ENCODE results near the gene SH3D21. TPM values are rescaled to one million over a fixed set of nuclear protein-coding genes. Genes with fewer than 3 reads are reported as not detected.

SH3D21 gene
- total RNA-seq, 2 experiments from 2014 or later = 2.3 to 2.7 TPM

DNA sequence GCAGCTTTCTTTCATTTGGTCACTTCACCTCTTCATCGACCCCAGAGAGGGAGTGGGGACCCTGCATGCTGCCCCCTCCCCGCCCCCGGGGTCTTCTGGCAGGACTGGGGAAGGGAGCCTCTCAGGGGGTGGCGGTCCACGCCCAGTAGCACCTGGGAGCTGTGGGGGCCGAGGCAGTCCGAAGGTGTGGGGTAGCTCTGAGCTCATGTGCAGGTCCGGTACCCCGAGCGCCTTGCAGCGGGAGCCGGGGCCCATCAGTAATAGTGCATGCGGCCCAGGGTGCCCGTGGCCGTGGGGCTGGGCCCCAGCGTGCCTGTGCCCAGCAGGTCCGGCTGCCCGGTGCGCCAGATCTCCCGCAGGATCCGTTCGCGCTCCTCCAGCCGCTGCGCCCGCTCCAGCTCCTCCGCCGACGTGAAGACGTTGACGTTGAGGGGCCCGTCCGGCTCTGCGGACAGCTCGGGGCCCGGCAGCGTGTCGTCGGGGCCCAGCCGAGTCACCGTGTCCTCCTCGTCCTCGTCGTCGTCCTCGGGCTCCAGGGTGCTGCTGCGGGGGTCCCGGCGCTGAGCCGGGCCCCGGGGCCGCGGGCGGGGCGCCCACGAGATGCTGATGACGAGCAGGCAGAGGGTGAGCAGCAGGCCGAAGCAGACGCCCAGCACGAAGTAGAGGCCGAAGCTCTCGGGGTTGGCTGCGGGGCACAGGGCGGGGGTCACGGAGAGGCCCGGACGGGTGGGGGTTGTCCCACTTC is 16.0 kb downstream of the SH3D21 start:
- CTCF ChIA-PET = interaction anchor here (0.7 to 1.2 kb wide), 2 partner anchors 22 to 206 kb away, joined by 3 to 5 read pairs; no protein-coding TSS in a partner anchor
- Mint-ChIP-seq H3K36me3 (ENCODE audit: low read depth) (no peaks in the 10 kb centered on the region), H3K27me3 (ENCODE audit: low read depth) (peaks cover 5% of the 10 kb centered on the region), H3K27ac (no peak overlapping the region), H3K4me3 (peak overlapping the region; percentile 53), H3K4me1 (ENCODE audit: low read depth) (peaks cover 16% of the 10 kb centered on the region), H3K9me3 (no peaks in the 10 kb centered on the region)
- intact Hi-C loops (cut with micrococcal nuclease) = loop anchor here (2.0 kb wide), 1 partner anchor 15 kb away; the partner anchor contains the start of gene SH3D21
- no peak for DNase-seq

DNA sequence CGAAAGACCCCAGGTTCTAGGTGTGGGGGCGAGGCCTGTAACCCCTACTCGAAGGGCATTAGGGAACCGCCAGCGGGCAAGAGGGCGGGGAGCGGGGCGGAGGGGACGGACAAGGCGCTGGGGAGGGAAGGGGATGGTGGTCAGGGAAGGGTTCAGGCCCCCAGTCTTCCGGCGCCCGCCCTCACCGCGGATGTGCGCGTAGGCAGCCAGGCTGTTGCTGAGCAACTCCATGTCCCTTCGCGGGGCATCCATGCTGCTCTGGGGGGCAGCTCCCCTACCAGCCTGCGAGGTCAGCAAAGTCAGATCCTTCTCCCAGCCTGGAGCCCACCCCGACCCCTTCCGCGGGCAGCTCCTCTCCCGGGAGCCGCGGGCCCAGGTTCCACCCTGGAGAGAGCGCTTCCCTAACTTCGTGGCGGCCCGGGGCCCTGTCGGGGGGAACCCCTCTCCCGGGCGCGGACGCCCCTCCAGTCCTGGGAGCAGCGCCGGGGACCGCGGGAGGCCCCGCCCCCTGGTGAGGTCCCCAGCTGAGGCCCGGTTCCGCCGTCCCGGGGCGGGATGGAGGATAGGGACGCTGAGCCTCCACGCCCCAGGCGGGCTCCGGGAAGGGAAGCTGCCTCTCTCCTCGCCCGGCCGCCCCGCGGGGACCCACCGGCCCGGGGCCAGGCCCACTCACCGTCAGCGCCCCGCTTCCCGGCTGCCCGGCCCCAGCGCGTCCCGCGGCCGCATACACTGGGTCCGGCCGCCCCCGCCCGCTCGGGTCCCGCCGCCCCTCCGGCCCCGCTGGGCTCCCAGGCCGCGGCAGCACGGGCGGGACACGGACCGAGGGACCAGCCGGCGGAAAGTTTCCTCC is 16.8 kb downstream of the SH3D21 start:
- Mint-ChIP-seq H3K36me3 (ENCODE audit: low read depth) (no peaks in the 10 kb centered on the region), H3K27ac (no peak overlapping the region), H3K9me3 (no peaks in the 10 kb centered on the region), H3K4me3 (peak overlapping the region; percentile 53), H3K27me3 (ENCODE audit: low read depth) (peaks cover 5% of the 10 kb centered on the region), H3K4me1 (ENCODE audit: low read depth) (peaks cover 16% of the 10 kb centered on the region)
- peak; percentile 46 for DNase-seq
- intact Hi-C loops (cut with micrococcal nuclease) = loop anchor here (1.0 to 2.0 kb wide), 2 partner anchors 16 to 46 kb away; partner anchors contain the start of gene SH3D21
- CTCF ChIA-PET = interaction anchor here (1.2 kb wide), 2 partner anchors 23 to 44 kb away, joined by 4 to 5 read pairs; no protein-coding TSS in a partner anchor

DNA sequence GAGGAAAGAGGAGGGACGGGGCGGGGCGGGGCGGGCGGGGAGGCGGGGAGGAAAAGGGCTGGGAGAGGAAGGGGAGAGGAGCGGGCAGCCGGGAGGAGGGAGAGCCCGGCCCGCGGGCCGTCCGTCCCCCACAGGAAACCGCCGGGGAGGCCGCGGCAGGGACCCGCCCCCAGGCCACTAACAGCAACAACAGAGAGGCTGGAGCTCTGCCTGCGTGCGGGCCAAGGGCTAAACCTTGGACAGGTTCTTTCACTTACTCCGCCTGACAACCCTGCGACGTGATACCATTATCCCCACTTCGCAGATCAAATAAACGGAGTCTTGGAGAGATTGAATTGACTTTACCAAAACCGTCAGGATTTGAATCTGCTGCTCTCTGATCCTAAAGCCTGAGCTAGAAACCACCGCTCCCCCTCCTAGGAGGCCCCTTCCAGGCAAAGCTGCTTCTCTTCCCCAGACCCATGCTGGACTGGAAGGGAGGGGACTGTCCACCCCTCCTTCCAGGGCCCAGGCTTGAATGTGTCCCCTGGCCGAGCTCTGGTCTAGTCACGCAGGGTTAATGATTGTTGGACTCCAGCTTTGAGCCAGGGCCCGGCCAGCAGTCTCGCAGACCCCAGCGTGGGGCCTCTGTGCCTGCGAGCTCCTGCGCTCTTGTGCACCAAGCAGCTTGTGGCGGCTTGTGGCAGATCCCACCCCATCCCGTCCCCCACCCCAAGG is 17.6 kb downstream of the SH3D21 start, which contains the start of gene EVA1B:
TSS of gene EVA1B (minus strand) at position 10 of the 717 bp plus-strand sequence. CDS start 608 bp downstream, outside the sequence.
- H3K4me1 Mint-ChIP-seq (ENCODE audit: low read depth) = peaks cover 16% of the 10 kb centered on the region
- no peaks in the 10 kb centered on the region for H3K36me3 Mint-ChIP-seq (ENCODE audit: low read depth)
- CTCF ChIA-PET = interaction anchor here (0.6 to 1.2 kb wide), 3 partner anchors 17 to 100 kb away, joined by 3 to 4 read pairs (median 3); no protein-coding TSS in a partner anchor
- H3K9me3 Mint-ChIP-seq = no peaks in the 10 kb centered on the region
- DNase-seq = peak; percentile 63
- peak within 1 kb of the TSS; percentile 68 for H3K4me3 Mint-ChIP-seq
- no peak within 1 kb of the TSS for H3K27ac Mint-ChIP-seq
- H3K27me3 Mint-ChIP-seq (ENCODE audit: low read depth) = peaks cover 5% of the 10 kb centered on the region
- intact Hi-C loops (cut with micrococcal nuclease) = loop anchor here (1.0 to 2.0 kb wide), 2 partner anchors 17 to 46 kb away; partner anchors contain the start of gene SH3D21

- peak overlapping the region; percentile 68 for H3K4me3 Mint-ChIP-seq
- DNase-seq = no peak
- no peaks in the 10 kb centered on the region for H3K9me3 Mint-ChIP-seq
- no peaks in the 10 kb centered on the region for H3K36me3 Mint-ChIP-seq (ENCODE audit: low read depth)
- peaks cover 5% of the 10 kb centered on the region for H3K27me3 Mint-ChIP-seq (ENCODE audit: low read depth)
- CTCF ChIA-PET = interaction anchor here (0.6 to 1.2 kb wide), 3 partner anchors 17 to 99 kb away, joined by 3 to 4 read pairs (median 3); no protein-coding TSS in a partner anchor
- H3K27ac Mint-ChIP-seq = no peak overlapping the region
- intact Hi-C loops (cut with micrococcal nuclease) = no loop called here
- H3K4me1 Mint-ChIP-seq (ENCODE audit: low read depth) = peaks cover 16% of the 10 kb centered on the region
These were observed 18.2 kb downstream of the SH3D21 start for GRCh38 chr1:36324353-36324703.

DNA sequence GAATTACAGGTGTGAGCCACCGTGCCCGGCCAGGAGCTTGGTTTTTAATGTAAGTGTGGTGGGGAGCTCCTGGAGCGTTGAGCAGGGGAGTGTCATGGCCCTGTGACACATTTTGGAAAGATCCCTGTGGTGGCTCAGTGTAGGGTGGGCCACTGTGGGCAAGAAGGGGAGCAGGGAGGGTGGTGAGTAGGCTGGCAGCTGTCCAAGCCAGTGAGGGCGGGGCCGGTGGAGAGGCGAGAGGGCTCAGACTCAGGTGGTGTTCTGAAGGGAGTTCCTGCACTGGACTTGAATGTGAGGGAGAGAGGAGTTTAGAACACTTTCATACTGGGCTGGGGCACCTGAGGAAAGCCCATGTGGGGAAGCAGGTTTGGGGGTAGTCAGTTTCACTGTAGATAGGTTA is 20.3 kb downstream of the SH3D21 start:
- Mint-ChIP-seq H3K4me1 (ENCODE audit: low read depth) (peaks cover 12% of the 10 kb centered on the region), H3K4me3 (no peak overlapping the region), H3K27me3 (ENCODE audit: low read depth) (peaks cover 5% of the 10 kb centered on the region), H3K36me3 (ENCODE audit: low read depth) (no peaks in the 10 kb centered on the region), H3K27ac (no peak overlapping the region), H3K9me3 (no peaks in the 10 kb centered on the region)
- CTCF ChIA-PET = interaction anchor here (0.9 kb wide), 1 partner anchor 16 kb away, joined by 3 read pairs; no protein-coding TSS in a partner anchor
- intact Hi-C loops (cut with micrococcal nuclease) = no loop called here
- no peak for DNase-seq

DNA sequence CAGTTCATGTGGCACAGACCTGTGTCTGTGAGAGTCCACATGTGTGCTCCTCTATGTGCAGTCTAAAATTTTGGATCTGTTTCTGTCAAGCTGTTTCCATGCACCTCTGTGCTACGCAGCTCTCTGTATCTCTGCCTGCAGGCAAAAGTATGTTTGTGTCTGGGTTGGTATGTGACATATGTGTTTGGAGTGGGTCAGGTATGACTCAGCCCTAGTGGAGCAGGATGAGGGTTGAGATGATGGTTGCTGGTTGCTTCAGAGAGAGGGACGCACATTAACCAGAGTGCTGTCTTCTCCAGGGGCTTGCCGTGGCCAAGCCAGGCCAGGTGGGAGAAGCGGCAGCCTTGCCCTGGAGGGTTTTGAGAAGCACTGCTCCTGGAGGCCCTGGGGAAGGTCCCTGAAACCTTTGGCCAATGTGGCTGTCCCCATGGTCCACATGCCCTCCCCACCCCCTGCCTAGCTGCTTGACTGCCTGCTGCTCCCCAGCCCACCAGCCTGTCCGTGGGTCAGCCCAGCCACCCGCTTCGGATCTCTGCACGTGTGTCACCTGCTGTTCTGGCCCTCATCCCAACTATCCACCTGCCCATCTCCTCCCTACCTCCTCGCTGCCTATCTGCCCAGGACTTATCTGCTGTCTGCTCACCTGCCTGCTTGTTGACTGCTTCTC is 21.4 kb downstream of the SH3D21 start:
- Mint-ChIP-seq H3K4me1 (ENCODE audit: low read depth) (peaks cover 9% of the 10 kb centered on the region), H3K36me3 (ENCODE audit: low read depth) (no peaks in the 10 kb centered on the region), H3K4me3 (no peak overlapping the region), H3K27ac (no peak overlapping the region), H3K27me3 (ENCODE audit: low read depth) (peaks cover 5% of the 10 kb centered on the region), H3K9me3 (no peaks in the 10 kb centered on the region)
- DNase-seq = no peak
- intact Hi-C loops (cut with micrococcal nuclease) = no loop called here
- CTCF ChIA-PET = no interaction called here

- intact Hi-C loops (cut with micrococcal nuclease) = no loop called here
- H3K36me3 Mint-ChIP-seq (ENCODE audit: low read depth) = no peaks in the 10 kb centered on the region
- H3K4me1 Mint-ChIP-seq (ENCODE audit: low read depth) = peaks cover 9% of the 10 kb centered on the region
- peaks cover 5% of the 10 kb centered on the region for H3K27me3 Mint-ChIP-seq (ENCODE audit: low read depth)
- no peak overlapping the region for H3K27ac Mint-ChIP-seq
- CTCF ChIA-PET = no interaction called here
- H3K4me3 Mint-ChIP-seq = no peak overlapping the region
- H3K9me3 Mint-ChIP-seq = no peaks in the 10 kb centered on the region
- DNase-seq = no peak
These were observed 21.9 kb downstream of the SH3D21 start for GRCh38 chr1:36328088-36328480.

- H3K27ac Mint-ChIP-seq = no peak overlapping the region
- no peaks in the 10 kb centered on the region for H3K36me3 Mint-ChIP-seq (ENCODE audit: low read depth)
- CTCF ChIA-PET = no interaction called here
- no peaks in the 10 kb centered on the region for H3K9me3 Mint-ChIP-seq
- no peak for DNase-seq
- H3K4me3 Mint-ChIP-seq = no peak overlapping the region
- peaks cover 9% of the 10 kb centered on the region for H3K4me1 Mint-ChIP-seq (ENCODE audit: low read depth)
- intact Hi-C loops (cut with micrococcal nuclease) = no loop called here
- H3K27me3 Mint-ChIP-seq (ENCODE audit: low read depth) = peaks cover 5% of the 10 kb centered on the region
These were observed 22.5 kb downstream of the SH3D21 start for GRCh38 chr1:36328713-36329112.

GRCh38 chr1:36329817-36330216 is 23.6 kb downstream of the SH3D21 start:
- intact Hi-C loops (cut with micrococcal nuclease) = no loop called here
- Mint-ChIP-seq H3K27ac (no peak overlapping the region), H3K27me3 (ENCODE audit: low read depth) (peaks cover 2% of the 10 kb centered on the region), H3K36me3 (ENCODE audit: low read depth) (no peaks in the 10 kb centered on the region), H3K4me1 (ENCODE audit: low read depth) (no peaks in the 10 kb centered on the region), H3K4me3 (no peak overlapping the region), H3K9me3 (no peaks in the 10 kb centered on the region)
- DNase-seq = no peak
- CTCF ChIA-PET = interaction anchor here (1.0 kb wide), 1 partner anchor 13 kb away, joined by 3 read pairs; no protein-coding TSS in a partner anchor

DNA sequence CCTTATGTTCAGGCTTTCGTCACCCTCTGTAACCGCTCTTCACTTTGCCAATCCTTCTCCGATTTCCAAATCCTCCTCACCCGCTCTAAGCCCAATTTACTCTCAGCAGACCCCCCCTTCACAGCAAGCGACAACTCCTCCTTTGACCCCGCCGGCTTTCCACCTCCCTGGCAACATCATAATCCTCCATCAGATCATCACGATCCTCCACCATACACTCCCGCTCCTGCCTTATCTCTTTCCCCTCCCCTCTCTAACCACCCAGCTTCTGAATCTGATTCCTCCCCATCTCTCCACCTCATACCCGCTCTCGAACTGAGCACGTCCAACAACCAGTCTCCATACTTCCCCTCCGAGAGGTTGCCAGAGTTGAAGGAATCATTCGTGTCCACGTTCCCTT is 24.8 kb downstream of the SH3D21 start:
- Mint-ChIP-seq H3K36me3 (ENCODE audit: low read depth) (no peaks in the 10 kb centered on the region), H3K4me1 (ENCODE audit: low read depth) (no peaks in the 10 kb centered on the region), H3K4me3 (no peak overlapping the region), H3K27me3 (ENCODE audit: low read depth) (peaks cover under 1% of the 10 kb centered on the region), H3K27ac (no peak overlapping the region), H3K9me3 (no peaks in the 10 kb centered on the region)
- DNase-seq = no peak
- intact Hi-C loops (cut with micrococcal nuclease) = no loop called here
- CTCF ChIA-PET = interaction anchor here (1.3 kb wide), 1 partner anchor 196 kb away, joined by 3 read pairs; no protein-coding TSS in a partner anchor

- Mint-ChIP-seq H3K4me3 (no peak overlapping the region), H3K36me3 (ENCODE audit: low read depth) (peaks cover 5% of the 10 kb centered on the region), H3K9me3 (no peaks in the 10 kb centered on the region), H3K4me1 (ENCODE audit: low read depth) (peaks cover 7% of the 10 kb centered on the region), H3K27me3 (ENCODE audit: low read depth) (no peaks in the 10 kb centered on the region), H3K27ac (no peak overlapping the region)
- DNase-seq = no peak
- intact Hi-C loops (cut with micrococcal nuclease) = no loop called here
- CTCF ChIA-PET = no interaction called here
These were observed 31.7 kb downstream of the SH3D21 start for GRCh38 chr1:36337830-36338229.

Data from activated naive CD4-positive, alpha-beta T cell treated with anti-CD3 and anti-CD28 coated beads for 36 hours (primary cell).